ENCODE data around the gene CANT1. TPM values are rescaled to one million over a fixed set of nuclear protein-coding genes. Genes with fewer than 3 reads are reported as not detected.

Gene CANT1
- total and polyA plus RNA-seq, 9 of the 15 experiments (the other 6 are each of a cell fraction or from before 2014, with no cell fraction given) = 2.7 to 66.4 (median 22.5) TPM

- TF ChIP-seq ZBTB5 (IDR thresholded peaks at IDR 0.05) = no peak
Measured at GRCh38 chr17:78995761-78996451, 13.7 kb downstream of the CANT1 start (continued).

GRCh38 chr17:78995022-78995760 lies 14.4 kb downstream of the CANT1 start:
- H3K9ac ChIP-seq (ENCODE audit: insufficient read depth in 1 of 2, low read depth in 2 of 2, low read length in 2 of 2) = no peak overlapping the region
- H3K36me3 ChIP-seq (ENCODE audit: control insufficient read depth, insufficient read depth, low read length) = peaks cover 90% of the 10 kb centered on the region; the same call in 2 of the 3 replicates
- WGBS (ENCODE audit: insufficient coverage, low coverage, missing lambda C conversion rate) = 97% methylated on average over 27 of the region's 34 CpGs
- ChIA-PET CTCF (ENCODE audit: low intra/inter-chr PET ratio) (no interaction called here), POLR2A (interaction anchor here (0.8 to 1.5 kb wide), 2 partner anchors 11 to 15 kb away, joined by 3 to 8 read pairs; no protein-coding TSS in a partner anchor)
- no peak for ATAC-seq
- no TSS peak for BruUV-seq (replicated peaks)
- H3K4me2 ChIP-seq (ENCODE audit: insufficient read depth, low read length) = no peak overlapping the region
- H3K9me3 ChIP-seq (replicated peaks; ENCODE audit: control insufficient read depth, insufficient read depth, low read depth, low read length) = no peaks in the 10 kb centered on the region
- no peak overlapping the region for H2AFZ ChIP-seq (ENCODE audit: low read depth, low read length)
- no peak for DNase-seq (ENCODE audit: extremely low read depth in 1 of 4, low spot score in 3 of 4)
- in situ Hi-C loops (cut with MboI) = no loop called here
- peaks cover 3% of the 10 kb centered on the region for H3K9me1 ChIP-seq (ENCODE audit: control insufficient read depth, insufficient read depth, low read length)
- no peaks in the 10 kb centered on the region for H3K79me2 ChIP-seq (ENCODE audit: control insufficient read depth, insufficient read depth, low read length)
- no peak for TF ChIP-seq PBX2 (CRISPR knock-in tag; IDR thresholded peaks at IDR 0.05; ENCODE audit: low read depth)
- TF ChIP-seq PBX2 (tag; conservative IDR thresholded peaks at IDR 0.05; ENCODE audit: low read depth) = no peak
- TF ChIP-seq POLR2G (IDR thresholded peaks at IDR 0.05; ENCODE audit: low read depth, low read length) = peak; percentile 51
- peak; percentile 16 for TF ChIP-seq HMGN3 (IDR thresholded peaks at IDR 0.05; ENCODE audit: borderline replicate concordance, extremely low read depth, insufficient read length, low read depth, low read length)
- no peaks in the 10 kb centered on the region for H3K27me3 ChIP-seq (ENCODE audit: control insufficient read depth in 2 of 2, insufficient read depth in 2 of 2, low read length in 2 of 2)
- H3K4me3 ChIP-seq = no peak overlapping the region
- 0 out of 2 replicates have a peak, but pooled peaks cover 5% of the 10 kb centered on the region for H4K20me1 ChIP-seq (replicated peaks; ENCODE audit: control insufficient read depth, insufficient read depth, low read length)
- peaks cover 4 to 30% of the 10 kb centered on the region in 2 experiments; a peak in 4 of 5 replicates for H3K4me1 ChIP-seq (replicated peaks in 1 of 2; ENCODE audit: control insufficient read depth in 2 of 2, insufficient read depth in 2 of 2, low read length in 2 of 2)
- intact Hi-C loops (cut with micrococcal nuclease) = no loop called here
- FAIRE-seq = no peak
- H3K27ac ChIP-seq (ENCODE audit: extremely low read depth, low read depth, low read length) = no peak overlapping the region
